ENCODE data around the gene GLB1L3.

Gene GLB1L3

GRCh38 chr11:134349802-134350355 lies 73.7 kb downstream of the GLB1L3 start:
- no peak overlapping the region for H3K27ac ChIP-seq (ENCODE audit: extremely low read depth, low read depth, low read length)
- no peak for TF ChIP-seq ZBTB1 (tag by site-specific recombination; IDR thresholded peaks at IDR 0.05)
- no peak for TF ChIP-seq SETDB1 (IDR thresholded peaks at IDR 0.05; ENCODE audit: insufficient read length, low read length)
- no peak for TF ChIP-seq TCF7L2 (IDR thresholded peaks at IDR 0.05; ENCODE audit: borderline replicate concordance, low read depth, low read length)
- TF ChIP-seq ZBTB6 (tag by site-specific recombination; IDR thresholded peaks at IDR 0.05) = no peak
- no peak for TF ChIP-seq ZFHX2 (tag by site-specific recombination; conservative IDR thresholded peaks at IDR 0.05)
- TF ChIP-seq RBAK (tag by site-specific recombination; IDR thresholded peaks at IDR 0.05) = no peak
- TF ChIP-seq BCL11B (tag by site-specific recombination; IDR thresholded peaks at IDR 0.05; ENCODE audit: low read depth) = no peak
- no peak for TF ChIP-seq ZBTB7A (tag by site-specific recombination; IDR thresholded peaks at IDR 0.05; ENCODE audit: low read depth)
- no peak for TF ChIP-seq ZSCAN23 (tag by site-specific recombination; IDR thresholded peaks at IDR 0.05)
- TF ChIP-seq KLF9 (tag by site-specific recombination; IDR thresholded peaks at IDR 0.05; ENCODE audit: low read depth) = no peak
- TF ChIP-seq ZBTB21 (tag by site-specific recombination; IDR thresholded peaks at IDR 0.05) = no peak
- TF ChIP-seq ZNF184 (tag by site-specific recombination; IDR thresholded peaks at IDR 0.05) = no peak
- TF ChIP-seq AEBP2 (tag by site-specific recombination; IDR thresholded peaks at IDR 0.05; ENCODE audit: borderline replicate concordance) = no peak
- no peak for TF ChIP-seq ZNF280D (tag by site-specific recombination; IDR thresholded peaks at IDR 0.05)
- no peak for TF ChIP-seq ZNF626 (tag by site-specific recombination; IDR thresholded peaks at IDR 0.05)
- TF ChIP-seq ATF2 (tag by site-specific recombination; IDR thresholded peaks at IDR 0.05; ENCODE audit: low read depth) = no peak
- no peak for TF ChIP-seq ZNF37A (tag by site-specific recombination; IDR thresholded peaks at IDR 0.05)
- no peak for TF ChIP-seq ZNF366 (tag by site-specific recombination; conservative IDR thresholded peaks at IDR 0.05)
- TF ChIP-seq BCL11A (tag by site-specific recombination; IDR thresholded peaks at IDR 0.05; ENCODE audit: low read depth) = no peak
- H3K4me3 ChIP-seq (ENCODE audit: low read depth, low read length) = no peak overlapping the region
- no peaks in the 10 kb centered on the region for H3K9me3 ChIP-seq (ENCODE audit: control insufficient read depth, insufficient read depth, low read depth, low read length)
- H3K4me1 ChIP-seq (ENCODE audit: control insufficient read depth, insufficient read depth, low read length) = no peaks in the 10 kb centered on the region
- H3K36me3 ChIP-seq (ENCODE audit: control insufficient read depth in 2 of 2, insufficient read depth in 1 of 2, low read length in 2 of 2) = peaks cover 0 to 12% of the 10 kb centered on the region in 2 experiments; a peak in 2 of 3 replicates
- ChIA-PET POLR2A (no interaction called here), CTCF (interaction anchor here (0.7 to 1.5 kb wide), 2 partner anchors 259 to 726 kb away, joined by 3 read pairs; no protein-coding TSS in a partner anchor)
